ENCODE data around the gene STEAP2. TPM values are rescaled to one million over a fixed set of nuclear protein-coding genes. Genes with fewer than 3 reads are reported as not detected.
A peak's percentile ranks its signal among the peaks of the same experiment; 100 is the strongest.

Gene STEAP2
- total RNA-seq, 6 experiments from 2014 or later = 1.5 to 9.8 (median 5.3) TPM

DNA sequence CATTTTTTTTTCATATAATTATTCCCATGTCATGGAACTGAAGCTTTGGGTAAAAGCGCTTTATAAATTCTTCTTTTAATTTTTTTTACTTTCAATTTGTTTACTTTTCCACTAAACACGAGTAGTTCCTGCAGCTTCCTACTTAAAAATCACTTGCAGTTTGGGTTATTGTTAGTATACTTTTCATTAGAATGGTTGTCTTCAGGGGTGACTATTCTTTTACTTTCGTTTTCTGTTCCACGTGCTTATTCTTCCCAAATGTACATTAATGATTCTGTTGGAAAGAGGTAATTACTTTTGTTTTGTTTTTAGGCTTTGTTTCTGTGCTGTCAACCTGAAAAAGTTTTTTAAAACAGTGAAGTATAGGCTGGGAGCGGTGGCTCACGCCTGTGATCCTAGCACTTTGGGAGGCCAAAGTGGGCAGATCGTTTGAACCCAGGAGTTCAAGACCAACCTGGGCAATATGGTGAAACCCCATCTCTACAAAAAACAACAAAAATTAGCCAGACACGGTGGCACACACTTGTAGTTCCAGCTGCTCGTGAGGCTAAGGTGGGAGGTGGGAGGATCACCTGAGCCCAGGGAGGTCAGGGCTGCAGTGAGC lies 28.2 kb downstream of the STEAP2 start:
- intact Hi-C loops (cut with DNase I) = no loop called here
- no peak overlapping the region for H3K27ac ChIP-seq
- ATAC-seq (peak in 2 of 4 donors; percentile 52 to 55), DNase-seq (no peak)
- H3K4me3 ChIP-seq = peak overlapping the region in 1 of 3 donors; percentile 4
- H3K9me3 ChIP-seq = no peaks in the 10 kb centered on the region
- TF ChIP-seq, protein P1, sequence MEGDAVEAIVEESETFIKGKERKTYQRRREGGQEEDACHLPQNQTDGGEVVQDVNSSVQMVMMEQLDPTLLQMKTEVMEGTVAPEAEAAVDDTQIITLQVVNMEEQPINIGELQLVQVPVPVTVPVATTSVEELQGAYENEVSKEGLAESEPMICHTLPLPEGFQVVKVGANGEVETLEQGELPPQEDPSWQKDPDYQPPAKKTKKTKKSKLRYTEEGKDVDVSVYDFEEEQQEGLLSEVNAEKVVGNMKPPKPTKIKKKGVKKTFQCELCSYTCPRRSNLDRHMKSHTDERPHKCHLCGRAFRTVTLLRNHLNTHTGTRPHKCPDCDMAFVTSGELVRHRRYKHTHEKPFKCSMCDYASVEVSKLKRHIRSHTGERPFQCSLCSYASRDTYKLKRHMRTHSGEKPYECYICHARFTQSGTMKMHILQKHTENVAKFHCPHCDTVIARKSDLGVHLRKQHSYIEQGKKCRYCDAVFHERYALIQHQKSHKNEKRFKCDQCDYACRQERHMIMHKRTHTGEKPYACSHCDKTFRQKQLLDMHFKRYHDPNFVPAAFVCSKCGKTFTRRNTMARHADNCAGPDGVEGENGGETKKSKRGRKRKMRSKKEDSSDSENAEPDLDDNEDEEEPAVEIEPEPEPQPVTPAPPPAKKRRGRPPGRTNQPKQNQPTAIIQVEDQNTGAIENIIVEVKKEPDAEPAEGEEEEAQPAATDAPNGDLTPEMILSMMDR (IDR thresholded peaks at IDR 0.05) = no peak
- TF ChIP-seq POLR2A (IDR thresholded peaks at IDR 0.05) = no peak
- H3K27me3 ChIP-seq = no peaks in the 10 kb centered on the region
- 63% methylated on average over 8 of the region's 9 CpGs for WGBS (ENCODE audit: insufficient coverage, low coverage, low lambda C conversion rate, missing lambda C conversion rate)
- peaks cover 0 to 5% (median 0%) of the 10 kb centered on the region in 4 donors for H3K4me1 ChIP-seq
- H3K36me3 ChIP-seq = no peaks in the 10 kb centered on the region

DNA sequence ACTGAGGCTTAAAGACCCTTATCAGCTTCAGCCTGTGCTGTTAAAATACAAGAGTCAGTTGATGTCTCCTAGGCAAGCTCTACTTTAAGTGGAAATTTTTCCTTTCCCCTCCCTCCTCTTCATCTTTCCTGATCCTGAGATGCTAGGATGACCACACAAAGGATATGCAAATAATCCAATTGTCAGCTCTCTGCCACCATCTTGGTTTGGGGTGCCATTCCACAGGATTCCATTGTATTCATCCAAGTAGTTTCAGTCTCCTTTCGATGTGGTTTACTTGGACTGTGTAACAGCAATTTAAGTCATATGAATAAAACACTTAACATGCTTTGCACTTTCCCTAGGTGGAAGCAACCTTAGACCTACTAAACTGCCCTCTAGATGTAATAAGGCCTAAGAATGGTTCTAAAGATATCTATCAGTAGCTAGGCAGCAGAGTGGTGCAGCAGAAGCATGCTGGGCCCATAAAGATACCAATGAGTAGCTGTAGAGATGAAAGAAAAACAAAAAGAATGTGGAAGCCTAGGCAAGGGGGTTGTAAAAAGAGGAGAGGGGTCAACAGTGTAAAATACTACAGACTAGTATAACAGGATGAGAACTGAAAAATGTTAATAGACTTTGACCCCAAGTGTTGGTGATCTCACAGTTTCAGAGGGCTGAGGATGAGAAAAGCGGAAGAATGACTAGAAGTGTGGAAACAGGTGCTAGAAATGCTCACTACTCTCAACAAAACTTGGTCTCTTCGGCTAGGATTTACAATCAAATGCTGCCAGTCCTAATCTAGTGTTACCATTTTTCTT lies 31.0 kb downstream of the STEAP2 start:
- Histone ChIP-seq H3K27me3 (no peaks in the 10 kb centered on the region), H3K36me3 (no peaks in the 10 kb centered on the region), H3K4me3 (no peak overlapping the region), H3K9me3 (no peaks in the 10 kb centered on the region), H3K4me1 (peaks cover 0 to 5% (median 0%) of the 10 kb centered on the region in 4 donors), H3K27ac (no peak overlapping the region)
- TF ChIP-seq, protein P1 (IDR thresholded peaks at IDR 0.05) = no peak
- TF ChIP-seq POLR2A (IDR thresholded peaks at IDR 0.05) = no peak
- intact Hi-C loops (cut with DNase I) = no loop called here
- DNase-seq (no peak), ATAC-seq (no peak)
- WGBS (ENCODE audit: insufficient coverage, low coverage, low lambda C conversion rate, missing lambda C conversion rate) = 92% methylated on average over 3 of the region's 3 CpGs

DNA sequence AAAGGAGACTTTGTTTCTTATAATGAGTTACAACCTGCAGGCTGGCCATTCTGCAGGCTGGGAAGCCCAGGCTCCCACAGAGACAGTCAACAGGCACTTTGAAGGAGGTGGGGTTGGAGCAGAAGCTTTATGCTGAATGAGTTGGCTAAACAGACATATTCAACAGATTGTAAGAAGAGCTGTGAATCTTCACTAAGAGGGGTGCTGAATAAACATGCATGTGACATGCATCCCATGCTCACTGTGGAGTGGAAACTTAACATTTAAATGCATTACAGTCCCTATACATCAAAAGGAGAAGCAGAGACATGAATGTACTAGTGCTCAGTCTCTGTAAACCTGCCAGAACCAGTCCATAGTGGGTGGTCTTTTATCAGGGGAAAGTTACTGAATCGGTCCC lies 32.0 kb downstream of the STEAP2 start:
- Histone ChIP-seq H3K9me3 (no peaks in the 10 kb centered on the region), H3K36me3 (no peaks in the 10 kb centered on the region), H3K4me1 (peaks cover 0 to 5% (median 0%) of the 10 kb centered on the region in 4 donors), H3K27me3 (no peaks in the 10 kb centered on the region), H3K27ac (no peak overlapping the region), H3K4me3 (no peak overlapping the region)
- ATAC-seq (no peak), DNase-seq (no peak)
- TF ChIP-seq, protein P1 (IDR thresholded peaks at IDR 0.05) = no peak
- no peak for TF ChIP-seq POLR2A (IDR thresholded peaks at IDR 0.05)
- intact Hi-C loops (cut with DNase I) = no loop called here
- 17% methylated on average over 1 of the region's 1 CpG for WGBS (ENCODE audit: insufficient coverage, low coverage, low lambda C conversion rate, missing lambda C conversion rate)

DNA sequence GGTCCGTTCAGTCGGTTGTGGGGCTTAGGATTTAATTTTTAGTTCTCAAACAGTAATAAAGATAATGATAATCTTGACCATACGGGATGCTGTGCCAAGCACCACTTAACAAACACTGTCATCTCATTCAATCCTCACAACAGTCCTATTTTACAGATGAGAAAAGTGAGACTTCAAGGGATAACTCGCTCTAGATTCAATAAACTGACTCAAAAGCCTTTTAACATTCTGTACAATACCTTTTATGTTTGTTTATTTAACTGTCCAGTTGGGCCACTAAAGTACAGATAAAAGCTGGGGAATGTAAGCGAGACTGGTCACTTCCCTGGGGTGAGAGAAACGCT lies 33.0 kb downstream of the STEAP2 start:
- intact Hi-C loops (cut with DNase I) = no loop called here
- TF ChIP-seq, protein P1 (IDR thresholded peaks at IDR 0.05) = no peak
- no peak for TF ChIP-seq POLR2A (IDR thresholded peaks at IDR 0.05)
- peaks cover 0 to 5% (median 0%) of the 10 kb centered on the region in 4 donors for H3K4me1 ChIP-seq
- H3K27ac ChIP-seq = no peak overlapping the region
- no peaks in the 10 kb centered on the region for H3K9me3 ChIP-seq
- 15% methylated on average over 6 of the region's 6 CpGs for WGBS (ENCODE audit: insufficient coverage, low coverage, low lambda C conversion rate, missing lambda C conversion rate)
- no peaks in the 10 kb centered on the region for H3K27me3 ChIP-seq
- no peaks in the 10 kb centered on the region for H3K36me3 ChIP-seq
- ATAC-seq (peak in 1 of 4 donors; percentile 3), DNase-seq (no peak)
- peak overlapping the region; percentile 63 to 97 (median 95) for H3K4me3 ChIP-seq
